Parathyroid adenoma (tissue), 2 donors: ENCODE data around the gene CD300A.

ENCODE experiments used
- H2AFZ ChIP-seq: fragments of 300-600 bp; sonication (generic); one replicate; pipeline ENCODE4 v1.7.0; 2017; ENCODE audit warnings: antibody characterized with exemption, mild to moderate bottlenecking
- H3K27ac ChIP-seq: fragments of 300-600 bp; sonication (generic); one replicate; pipeline ENCODE4 v1.7.0; 2017
- H3K27me3 ChIP-seq: fragments of 300-600 bp; sonication (generic); one replicate; pipeline ENCODE4 v1.7.0; 2017; ENCODE audit warnings: low read length; ENCODE audit not compliant: control insufficient read depth, insufficient read depth
- H3K36me3 ChIP-seq: fragments of 300-600 bp; sonication (generic); one replicate; pipeline ENCODE4 v1.7.0; 2017; ENCODE audit warnings: low read length; ENCODE audit not compliant: control insufficient read depth, insufficient read depth
- H3K4me1 ChIP-seq: fragments of 300-600 bp; sonication (generic); one replicate; pipeline ENCODE4 v1.7.0; 2017; ENCODE audit warnings: control low read depth
- H3K4me2 ChIP-seq: fragments of 300-600 bp; sonication (generic); one replicate; pipeline ENCODE4 v1.7.0; 2017; ENCODE audit warnings: low read length
- H3K4me3 ChIP-seq: fragments of 300-600 bp; sonication (generic); one replicate; pipeline ENCODE4 v1.7.0; 2017; ENCODE audit warnings: low read depth, low read length
- H3K79me2 ChIP-seq: fragments of 300-600 bp; sonication (generic); one replicate; pipeline ENCODE4 v1.7.0; 2017; ENCODE audit warnings: control low read depth
- H3K9ac ChIP-seq: fragments of 300-600 bp; sonication (generic); one replicate; pipeline ENCODE4 v1.7.0; 2017; ENCODE audit warnings: mild to moderate bottlenecking
- H3K9me3 ChIP-seq: fragments of 300-600 bp; sonication (generic); one replicate; pipeline ENCODE4 v1.7.0; 2017; ENCODE audit warnings: low read length; ENCODE audit not compliant: control insufficient read depth
- TF ChIP-seq, protein P1 (sequence below): fragments of 300-600 bp; sonication (generic); IDR thresholded peaks from one replicate; pipeline ENCODE4 v1.7.0; 2017; ENCODE audit warnings: antibody characterized with exemption, mild to moderate bottlenecking
- donor health status: primary hyperparathyroidism.

CD300A gene

DNA sequence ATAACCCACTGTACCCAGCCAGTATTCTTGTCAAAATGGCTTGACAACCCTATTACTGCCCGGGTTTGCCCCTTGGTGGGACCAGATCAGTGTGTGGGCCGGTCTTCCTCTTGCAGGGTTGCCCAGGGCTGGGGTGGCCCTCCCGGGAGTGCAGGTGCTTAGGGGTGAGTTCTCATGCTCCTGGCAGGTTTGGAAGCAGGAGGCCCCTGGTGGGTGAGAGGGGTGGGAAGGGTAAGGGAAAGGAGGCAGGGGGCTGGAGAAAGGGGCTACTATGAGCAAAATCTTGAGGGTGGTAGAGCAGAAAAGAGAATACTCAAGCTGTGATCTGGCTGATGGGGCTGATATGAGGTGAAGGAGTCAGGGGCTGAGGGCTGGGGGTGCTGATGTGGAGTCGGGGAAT lies 6.5 kb downstream of the CD300A start:
- Histone ChIP-seq H3K4me3 (no peak overlapping the region), H3K9ac (no peak overlapping the region), H3K4me2 (no peak overlapping the region), H3K27ac (no peak overlapping the region), H3K9me3 (no peaks in the 10 kb centered on the region), H3K4me1 (no peaks in the 10 kb centered on the region), H3K27me3 (no peaks in the 10 kb centered on the region), H3K36me3 (no peaks in the 10 kb centered on the region), H2AFZ (no peak overlapping the region), H3K79me2 (no peaks in the 10 kb centered on the region)
- TF ChIP-seq, protein P1, sequence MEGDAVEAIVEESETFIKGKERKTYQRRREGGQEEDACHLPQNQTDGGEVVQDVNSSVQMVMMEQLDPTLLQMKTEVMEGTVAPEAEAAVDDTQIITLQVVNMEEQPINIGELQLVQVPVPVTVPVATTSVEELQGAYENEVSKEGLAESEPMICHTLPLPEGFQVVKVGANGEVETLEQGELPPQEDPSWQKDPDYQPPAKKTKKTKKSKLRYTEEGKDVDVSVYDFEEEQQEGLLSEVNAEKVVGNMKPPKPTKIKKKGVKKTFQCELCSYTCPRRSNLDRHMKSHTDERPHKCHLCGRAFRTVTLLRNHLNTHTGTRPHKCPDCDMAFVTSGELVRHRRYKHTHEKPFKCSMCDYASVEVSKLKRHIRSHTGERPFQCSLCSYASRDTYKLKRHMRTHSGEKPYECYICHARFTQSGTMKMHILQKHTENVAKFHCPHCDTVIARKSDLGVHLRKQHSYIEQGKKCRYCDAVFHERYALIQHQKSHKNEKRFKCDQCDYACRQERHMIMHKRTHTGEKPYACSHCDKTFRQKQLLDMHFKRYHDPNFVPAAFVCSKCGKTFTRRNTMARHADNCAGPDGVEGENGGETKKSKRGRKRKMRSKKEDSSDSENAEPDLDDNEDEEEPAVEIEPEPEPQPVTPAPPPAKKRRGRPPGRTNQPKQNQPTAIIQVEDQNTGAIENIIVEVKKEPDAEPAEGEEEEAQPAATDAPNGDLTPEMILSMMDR = no peak

DNA sequence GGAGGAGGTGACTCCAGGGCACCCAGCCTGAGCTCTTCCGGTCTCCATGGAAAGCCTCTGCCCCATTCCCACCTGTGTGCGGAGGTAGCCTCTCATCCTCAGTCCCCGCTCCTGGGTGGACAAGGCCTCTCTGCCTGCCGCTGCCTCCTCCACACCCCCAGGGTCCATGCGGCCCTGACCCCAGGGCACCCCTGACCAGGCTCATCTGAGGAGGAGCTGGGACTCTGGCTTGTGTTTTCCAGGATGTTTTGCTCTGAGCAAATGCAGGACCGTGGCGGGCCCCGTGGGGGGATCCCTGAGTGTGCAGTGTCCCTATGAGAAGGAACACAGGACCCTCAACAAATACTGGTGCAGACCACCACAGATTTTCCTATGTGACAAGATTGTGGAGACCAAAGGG lies 6.9 kb downstream of the CD300A start:
- Histone ChIP-seq H3K27me3 (no peaks in the 10 kb centered on the region), H3K79me2 (no peaks in the 10 kb centered on the region), H3K27ac (no peak overlapping the region), H2AFZ (no peak overlapping the region), H3K9ac (no peak overlapping the region), H3K9me3 (no peaks in the 10 kb centered on the region), H3K4me3 (no peak overlapping the region), H3K4me2 (no peak overlapping the region), H3K4me1 (no peaks in the 10 kb centered on the region), H3K36me3 (no peaks in the 10 kb centered on the region)
- TF ChIP-seq, protein P1 = no peak

DNA sequence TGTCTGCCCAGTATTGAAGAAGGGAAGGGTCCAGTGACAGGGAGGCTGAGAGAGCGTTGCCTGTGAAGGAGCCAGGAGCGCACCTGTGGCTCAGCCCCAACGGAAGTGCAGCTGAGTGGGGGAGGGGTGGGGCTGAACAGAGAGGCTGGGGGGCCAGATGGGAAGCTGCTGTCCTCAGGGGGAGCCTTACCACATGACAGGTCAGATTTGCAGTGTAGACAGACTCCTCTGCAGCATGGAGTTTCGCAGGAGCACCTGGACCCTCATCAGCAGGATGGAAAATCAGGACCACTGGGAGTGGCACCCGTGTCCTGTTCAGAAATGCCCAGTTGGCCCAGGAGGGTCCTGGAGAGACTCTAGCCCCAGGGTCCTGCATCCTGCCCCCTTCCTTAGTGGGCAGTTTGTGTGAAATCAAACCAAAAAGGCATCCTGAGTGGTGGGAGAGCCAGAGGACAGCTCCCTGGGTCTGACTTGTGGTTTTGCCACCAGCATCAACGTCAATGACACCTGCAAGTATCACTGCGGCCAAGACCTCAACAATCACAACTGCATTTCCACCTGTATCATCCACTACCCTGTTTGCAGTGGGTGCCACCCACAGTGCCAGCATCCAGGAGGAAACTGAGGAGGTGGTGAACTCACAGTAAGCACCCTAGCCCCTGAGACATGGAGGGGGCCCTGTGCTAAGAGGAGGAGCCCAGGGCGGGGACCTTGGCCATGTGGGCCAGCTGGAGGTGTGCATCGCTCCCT lies 7.8 kb downstream of the CD300A start:
- no peak overlapping the region for H2AFZ ChIP-seq
- no peak overlapping the region for H3K4me2 ChIP-seq
- no peaks in the 10 kb centered on the region for H3K9me3 ChIP-seq
- no peaks in the 10 kb centered on the region for H3K27me3 ChIP-seq
- no peak overlapping the region for H3K4me3 ChIP-seq
- no peak overlapping the region for H3K9ac ChIP-seq
- H3K27ac ChIP-seq = no peak overlapping the region
- no peaks in the 10 kb centered on the region for H3K79me2 ChIP-seq
- no peaks in the 10 kb centered on the region for H3K36me3 ChIP-seq
- TF ChIP-seq, protein P1 = no peak
- H3K4me1 ChIP-seq = no peaks in the 10 kb centered on the region

DNA sequence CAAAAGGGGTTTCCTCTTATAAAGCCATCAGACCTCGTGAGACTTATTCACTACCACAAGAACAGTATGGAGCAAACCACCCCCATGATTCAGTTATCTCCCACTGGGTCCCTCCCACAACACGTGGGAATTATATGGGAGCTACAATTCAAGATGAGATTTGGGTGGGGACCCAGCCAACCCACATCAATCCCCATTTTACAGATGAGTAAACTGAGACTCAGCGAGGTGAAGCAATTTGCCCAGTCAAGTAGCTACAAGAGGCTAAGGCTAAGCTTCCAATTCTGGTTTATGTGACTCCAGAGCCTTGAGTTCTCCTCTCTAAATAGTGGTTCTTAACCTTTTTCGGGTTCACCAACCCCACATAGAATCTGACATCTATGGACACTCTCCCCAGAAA lies 8.8 kb downstream of the CD300A start:
- TF ChIP-seq, protein P1 = no peak
- no peaks in the 10 kb centered on the region for H3K27me3 ChIP-seq

DNA sequence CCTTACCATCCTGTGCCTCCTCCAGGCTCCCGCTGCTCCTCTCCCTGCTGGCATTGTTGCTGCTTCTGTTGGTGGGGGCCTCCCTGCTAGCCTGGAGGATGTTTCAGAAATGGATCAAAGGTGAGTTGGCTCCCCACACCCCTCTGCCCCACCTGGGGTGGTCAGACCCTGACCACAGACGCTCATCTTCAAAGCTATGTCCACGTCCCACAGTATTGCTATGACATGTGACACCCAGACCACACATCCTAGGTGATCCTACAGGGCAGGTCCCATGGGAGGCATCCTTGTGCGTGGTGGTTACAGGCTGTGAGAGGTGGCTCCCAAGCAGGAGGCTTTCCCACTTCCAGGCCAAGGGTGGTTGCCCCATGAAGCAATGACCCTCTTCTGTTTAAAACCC lies 11.0 kb downstream of the CD300A start:
- Histone ChIP-seq H3K9ac (no peak overlapping the region), H3K4me2 (no peak overlapping the region), H3K4me3 (no peak overlapping the region), H3K9me3 (no peaks in the 10 kb centered on the region), H3K79me2 (no peaks in the 10 kb centered on the region), H3K4me1 (no peaks in the 10 kb centered on the region), H3K27ac (no peak overlapping the region), H3K36me3 (no peaks in the 10 kb centered on the region), H2AFZ (no peak overlapping the region), H3K27me3 (no peaks in the 10 kb centered on the region)
- TF ChIP-seq, protein P1 = no peak

More for the DNA sequence above, 8.8 kb downstream of the CD300A start:
- no peaks in the 10 kb centered on the region for H3K36me3 ChIP-seq
- no peak overlapping the region for H2AFZ ChIP-seq
- H3K27ac ChIP-seq = no peak overlapping the region
- no peak overlapping the region for H3K4me3 ChIP-seq
- no peak overlapping the region for H3K4me2 ChIP-seq
- H3K4me1 ChIP-seq = no peaks in the 10 kb centered on the region
- H3K9ac ChIP-seq = no peak overlapping the region
- no peaks in the 10 kb centered on the region for H3K9me3 ChIP-seq
- H3K79me2 ChIP-seq = no peaks in the 10 kb centered on the region
